Measurements from ENCODE around the gene ENO1.

The ENO1 gene

DNA sequence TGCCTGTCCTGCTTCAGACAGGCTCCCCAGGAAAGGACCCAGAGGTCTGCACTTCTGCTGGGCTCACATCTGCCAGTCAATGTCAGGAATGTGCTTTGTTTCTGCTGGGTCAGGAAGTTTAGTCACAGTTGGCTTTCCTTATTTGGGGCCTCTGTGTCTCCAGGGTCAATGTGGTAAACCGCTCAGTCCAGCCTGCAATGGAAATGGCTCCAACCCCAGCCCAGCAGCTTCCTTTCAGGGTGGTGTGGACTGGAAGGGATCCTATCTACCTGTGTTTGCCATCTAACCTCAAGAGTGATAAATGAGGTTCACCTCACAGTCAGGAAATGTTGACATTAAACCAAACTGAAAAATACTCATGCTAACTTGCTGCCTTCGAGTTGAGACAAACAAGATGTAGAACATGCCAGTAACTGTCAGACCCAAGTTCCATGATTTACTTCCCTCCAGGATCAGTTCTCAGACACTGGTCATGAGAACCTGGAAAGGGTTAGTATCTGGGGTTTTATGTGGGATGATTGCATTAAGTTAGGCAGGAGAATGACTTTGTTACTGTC is 20.3 kb downstream of the ENO1 start:
- Mint-ChIP-seq H3K27ac (peak overlapping the region; percentile 45), H3K4me3 (no peak overlapping the region), H3K36me3 (ENCODE audit: low read depth) (peaks cover 83% of the 10 kb centered on the region), H3K9me3 (no peaks in the 10 kb centered on the region), H3K27me3 (no peaks in the 10 kb centered on the region), H3K4me1 (ENCODE audit: low read depth) (peaks cover 39% of the 10 kb centered on the region)
- intact Hi-C loops (cut with micrococcal nuclease): no loop called here

- Mint-ChIP-seq H3K4me1 (ENCODE audit: low read depth) (peaks cover 27% of the 10 kb centered on the region), H3K27ac (no peak overlapping the region), H3K36me3 (ENCODE audit: low read depth) (peaks cover 69% of the 10 kb centered on the region), H3K9me3 (no peaks in the 10 kb centered on the region), H3K27me3 (no peaks in the 10 kb centered on the region), H3K4me3 (no peak overlapping the region)
- intact Hi-C loops (cut with micrococcal nuclease): no loop called here
Observed at GRCh38 chr1:8856689-8857412, 21.6 kb downstream of the ENO1 start.

GRCh38 chr1:8854240-8854639 is 24.2 kb downstream of the ENO1 start:
- no peak overlapping the region for H3K4me3 Mint-ChIP-seq
- no peaks in the 10 kb centered on the region for H3K9me3 Mint-ChIP-seq
- H3K36me3 Mint-ChIP-seq (ENCODE audit: low read depth): peaks cover 43% of the 10 kb centered on the region
- intact Hi-C loops (cut with micrococcal nuclease): no loop called here
- peaks cover 13% of the 10 kb centered on the region for H3K4me1 Mint-ChIP-seq (ENCODE audit: low read depth)
- no peak overlapping the region for H3K27ac Mint-ChIP-seq
- H3K27me3 Mint-ChIP-seq: no peaks in the 10 kb centered on the region

- no peaks in the 10 kb centered on the region for H3K9me3 Mint-ChIP-seq
- peaks cover 5% of the 10 kb centered on the region for H3K4me1 Mint-ChIP-seq (ENCODE audit: low read depth)
- no peak overlapping the region for H3K27ac Mint-ChIP-seq
- H3K36me3 Mint-ChIP-seq (ENCODE audit: low read depth): peaks cover 11% of the 10 kb centered on the region
- intact Hi-C loops (cut with micrococcal nuclease): no loop called here
- H3K27me3 Mint-ChIP-seq: peaks cover 3% of the 10 kb centered on the region
- no peak overlapping the region for H3K4me3 Mint-ChIP-seq
Observed at GRCh38 chr1:8851060-8851459, 27.4 kb downstream of the ENO1 start.

- Mint-ChIP-seq H3K9me3 (no peaks in the 10 kb centered on the region), H3K27me3 (peaks cover 7% of the 10 kb centered on the region), H3K4me1 (ENCODE audit: low read depth) (peaks cover 5% of the 10 kb centered on the region), H3K36me3 (ENCODE audit: low read depth) (no peaks in the 10 kb centered on the region), H3K27ac (no peak overlapping the region), H3K4me3 (no peak overlapping the region)
- intact Hi-C loops (cut with micrococcal nuclease): loop anchor here (2.0 to 10.0 kb wide), 2 partner anchors 124 to 288 kb away; no protein-coding TSS in a partner anchor
Observed at GRCh38 chr1:8848663-8849386, 29.7 kb downstream of the ENO1 start.

DNA sequence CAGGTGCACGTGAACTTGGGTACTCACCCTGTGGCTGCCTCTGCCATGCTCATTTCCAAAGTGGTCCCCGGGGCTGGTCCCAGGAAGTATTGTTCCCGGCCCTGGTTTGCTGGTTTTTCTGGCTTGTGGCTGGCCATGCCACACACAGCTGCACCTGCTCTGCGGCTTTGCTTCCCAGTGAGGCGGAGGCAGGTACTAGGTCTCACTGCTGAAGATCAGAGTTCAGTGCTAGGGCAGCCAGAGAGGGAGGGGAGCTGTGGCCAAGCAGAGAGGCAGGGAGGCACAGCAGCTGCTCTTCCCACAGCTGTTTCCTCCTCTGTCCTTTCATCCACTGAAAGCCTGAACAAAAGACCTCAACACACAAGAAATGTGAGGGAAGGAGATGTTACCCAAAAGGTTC is 30.5 kb downstream of the ENO1 start:
- H3K9me3 Mint-ChIP-seq: no peaks in the 10 kb centered on the region
- H3K4me1 Mint-ChIP-seq (ENCODE audit: low read depth): peaks cover 5% of the 10 kb centered on the region
- no peak overlapping the region for H3K27ac Mint-ChIP-seq
- no peak overlapping the region for H3K4me3 Mint-ChIP-seq
- H3K36me3 Mint-ChIP-seq (ENCODE audit: low read depth): no peaks in the 10 kb centered on the region
- H3K27me3 Mint-ChIP-seq: peaks cover 7% of the 10 kb centered on the region
- intact Hi-C loops (cut with micrococcal nuclease): loop anchor here (2.0 to 10.0 kb wide), 2 partner anchors 123 to 287 kb away; no protein-coding TSS in a partner anchor

- Mint-ChIP-seq H3K27ac (no peak overlapping the region), H3K9me3 (no peaks in the 10 kb centered on the region), H3K27me3 (peaks cover 7% of the 10 kb centered on the region), H3K36me3 (ENCODE audit: low read depth) (no peaks in the 10 kb centered on the region), H3K4me3 (no peak overlapping the region), H3K4me1 (ENCODE audit: low read depth) (peaks cover 5% of the 10 kb centered on the region)
- intact Hi-C loops (cut with micrococcal nuclease): loop anchor here (10.0 kb wide), 1 partner anchor 121 kb away; no protein-coding TSS in a partner anchor
Observed at GRCh38 chr1:8846263-8846662, 32.2 kb downstream of the ENO1 start.

- no peak overlapping the region for H3K27ac Mint-ChIP-seq
- H3K4me1 Mint-ChIP-seq (ENCODE audit: low read depth): peaks cover 7% of the 10 kb centered on the region
- intact Hi-C loops (cut with micrococcal nuclease): loop anchor here (10.0 kb wide), 1 partner anchor 121 kb away; no protein-coding TSS in a partner anchor
- H3K4me3 Mint-ChIP-seq: no peak overlapping the region
- H3K9me3 Mint-ChIP-seq: no peaks in the 10 kb centered on the region
- peaks cover 7% of the 10 kb centered on the region for H3K27me3 Mint-ChIP-seq
- no peaks in the 10 kb centered on the region for H3K36me3 Mint-ChIP-seq (ENCODE audit: low read depth)
Observed at GRCh38 chr1:8845104-8846097, 33.1 kb downstream of the ENO1 start.

GRCh38 chr1:8844501-8845006 is 33.9 kb downstream of the ENO1 start:
- Mint-ChIP-seq H3K9me3 (no peaks in the 10 kb centered on the region), H3K27me3 (peaks cover 7% of the 10 kb centered on the region), H3K36me3 (ENCODE audit: low read depth) (no peaks in the 10 kb centered on the region), H3K4me1 (ENCODE audit: low read depth) (peaks cover 9% of the 10 kb centered on the region), H3K27ac (no peak overlapping the region), H3K4me3 (no peak overlapping the region)
- intact Hi-C loops (cut with micrococcal nuclease): loop anchor here (10.0 kb wide), 1 partner anchor 120 kb away; no protein-coding TSS in a partner anchor

- no peaks in the 10 kb centered on the region for H3K9me3 Mint-ChIP-seq
- H3K4me3 Mint-ChIP-seq: no peak overlapping the region
- peaks cover 4% of the 10 kb centered on the region for H3K27me3 Mint-ChIP-seq
- intact Hi-C loops (cut with micrococcal nuclease): loop anchor here (10.0 kb wide), 1 partner anchor 117 kb away; no protein-coding TSS in a partner anchor
- H3K4me1 Mint-ChIP-seq (ENCODE audit: low read depth): peaks cover 4% of the 10 kb centered on the region
- no peaks in the 10 kb centered on the region for H3K36me3 Mint-ChIP-seq (ENCODE audit: low read depth)
- H3K27ac Mint-ChIP-seq: no peak overlapping the region
Observed at GRCh38 chr1:8841395-8841794, 37.1 kb downstream of the ENO1 start.

- H3K36me3 Mint-ChIP-seq (ENCODE audit: low read depth): no peaks in the 10 kb centered on the region
- intact Hi-C loops (cut with micrococcal nuclease): loop anchor here (10.0 kb wide), 1 partner anchor 115 kb away; no protein-coding TSS in a partner anchor
- H3K4me1 Mint-ChIP-seq (ENCODE audit: low read depth): peaks cover 4% of the 10 kb centered on the region
- H3K27ac Mint-ChIP-seq: no peak overlapping the region
- H3K9me3 Mint-ChIP-seq: no peaks in the 10 kb centered on the region
- no peak overlapping the region for H3K4me3 Mint-ChIP-seq
- peaks cover 4% of the 10 kb centered on the region for H3K27me3 Mint-ChIP-seq
Observed at GRCh38 chr1:8839990-8840389, 38.5 kb downstream of the ENO1 start.

DNA sequence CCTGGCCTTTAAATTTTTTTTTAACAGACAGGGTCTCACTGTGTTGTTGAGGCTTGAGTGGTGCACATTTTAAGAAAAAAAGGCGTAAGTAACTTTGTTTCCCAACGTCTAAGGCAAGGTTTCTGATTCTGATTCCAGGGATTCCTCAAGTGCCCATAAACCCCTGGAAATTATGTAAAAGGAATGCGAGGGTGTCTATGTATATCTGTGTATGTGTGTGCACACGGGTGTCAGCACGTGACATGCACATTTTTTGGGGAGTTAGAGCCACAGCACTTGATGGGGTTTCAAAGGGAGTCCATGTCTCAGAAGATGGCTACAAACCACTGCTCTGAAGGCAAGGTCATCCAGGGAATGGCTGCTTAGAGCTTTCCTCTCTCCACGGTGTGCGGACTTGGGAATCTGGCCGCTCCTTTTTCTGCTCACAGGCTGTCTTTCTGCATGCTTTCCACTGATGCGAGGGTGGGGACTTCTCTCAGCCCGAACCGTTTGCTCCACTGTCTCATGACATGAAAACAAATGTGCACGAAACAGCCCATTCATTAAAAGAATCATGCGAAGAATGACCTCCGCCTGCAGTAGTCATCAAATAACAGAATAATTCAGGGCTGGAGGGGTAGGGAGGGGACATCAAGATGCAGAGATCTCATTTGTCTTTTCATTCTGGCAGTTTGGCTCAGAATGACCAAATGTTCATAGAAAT is 42.4 kb downstream of the ENO1 start:
- no peaks in the 10 kb centered on the region for H3K27me3 Mint-ChIP-seq
- peaks cover 4% of the 10 kb centered on the region for H3K4me1 Mint-ChIP-seq (ENCODE audit: low read depth)
- H3K4me3 Mint-ChIP-seq: no peak overlapping the region
- no peaks in the 10 kb centered on the region for H3K36me3 Mint-ChIP-seq (ENCODE audit: low read depth)
- H3K9me3 Mint-ChIP-seq: no peaks in the 10 kb centered on the region
- H3K27ac Mint-ChIP-seq: no peak overlapping the region
- intact Hi-C loops (cut with micrococcal nuclease): no loop called here

Measured in dendritic cell treated with granulocyte-macrophage colony-stimulating factor and Interleukin-4, amounts not matched to agents 40 ng/mL and 50 ng/mL, for 4 days (primary cell).